ENCODE data around the gene PCNX3.

Gene PCNX3

GRCh38 chr11:65613091-65613928, 2.3 kb upstream of the PCNX3 start:
- Histone ChIP-seq H3K4me1 (ENCODE audit: control insufficient read depth, low read depth, low read length) (peaks cover 11% of the 10 kb centered on the region), H2BK120ac (ENCODE audit: low read depth, low read length) (peak overlapping the region; percentile 33), H3K27me3 (ENCODE audit: insufficient read depth, low read length, poor library complexity) (no peaks in the 10 kb centered on the region), H2BK15ac (replicated peaks; ENCODE audit: low read depth) (no peak overlapping the region), H3K9ac (ENCODE audit: low read length) (peak overlapping the region; percentile 97), H3K79me2 (ENCODE audit: control insufficient read depth, insufficient read depth, low read length) (peaks cover 21% of the 10 kb centered on the region), H3K4me2 (ENCODE audit: low read length) (peak overlapping the region; percentile 48), H2BK5ac (ENCODE audit: low read length) (no peak overlapping the region), H3K36me3 (ENCODE audit: control insufficient read depth, insufficient read depth, low read length) (no peaks in the 10 kb centered on the region), H3K18ac (ENCODE audit: low read length) (peak overlapping the region; percentile 77), H3K23ac (ENCODE audit: low read length) (no peak overlapping the region), H4K8ac (ENCODE audit: low read depth, low read length) (no peak overlapping the region), H3K4me3 (ENCODE audit: low read length) (peak overlapping the region; percentile 69), H3K56ac (ENCODE audit: low read length) (peak overlapping the region; percentile 80), H4K5ac (ENCODE audit: low read length) (no peak overlapping the region), H3K79me1 (ENCODE audit: low read length) (peaks cover 31% of the 10 kb centered on the region), H3K4ac (ENCODE audit: low read depth, low read length) (peak overlapping the region; percentile 89), H2AK5ac (ENCODE audit: low read length) (no peak overlapping the region), H3K27ac (ENCODE audit: low read depth, low read length) (peak overlapping the region; percentile 58)
- no peak for DNase-seq
- no CpG with 5 or more reads among the region's 43 CpGs for WGBS (ENCODE audit: extremely low coverage, insufficient coverage, low lambda C conversion rate)

- H3K18ac ChIP-seq (ENCODE audit: low read length): peak overlapping the region; percentile 44
- H2BK120ac ChIP-seq (ENCODE audit: low read depth, low read length): no peak overlapping the region
- peak overlapping the region; percentile 80 for H3K27ac ChIP-seq (ENCODE audit: low read depth, low read length)
- H3K79me2 ChIP-seq (ENCODE audit: control insufficient read depth, insufficient read depth, low read length): peaks cover 21% of the 10 kb centered on the region
- H3K9ac ChIP-seq (ENCODE audit: low read length): peak overlapping the region; percentile 90
- peaks cover 11% of the 10 kb centered on the region for H3K4me1 ChIP-seq (ENCODE audit: control insufficient read depth, low read depth, low read length)
- peaks cover 5% of the 10 kb centered on the region for H3K36me3 ChIP-seq (ENCODE audit: control insufficient read depth, insufficient read depth, low read length)
- peak overlapping the region; percentile 82 for H3K4me3 ChIP-seq (ENCODE audit: low read length)
- no peak overlapping the region for H3K23ac ChIP-seq (ENCODE audit: low read length)
- no peak overlapping the region for H2BK15ac ChIP-seq (replicated peaks; ENCODE audit: low read depth)
- H4K8ac ChIP-seq (ENCODE audit: low read depth, low read length): no peak overlapping the region
- no CpG with 5 or more reads among the region's 50 CpGs for WGBS (ENCODE audit: extremely low coverage, insufficient coverage, low lambda C conversion rate)
- no peak overlapping the region for H2AK5ac ChIP-seq (ENCODE audit: low read length)
- H3K56ac ChIP-seq (ENCODE audit: low read length): peak overlapping the region; percentile 96
- no peaks in the 10 kb centered on the region for H3K27me3 ChIP-seq (ENCODE audit: insufficient read depth, low read length, poor library complexity)
- peak; percentile 39 for DNase-seq
- H3K4me2 ChIP-seq (ENCODE audit: low read length): peak overlapping the region; percentile 95
- H3K79me1 ChIP-seq (ENCODE audit: low read length): peaks cover 26% of the 10 kb centered on the region
- H2BK5ac ChIP-seq (ENCODE audit: low read length): no peak overlapping the region
- H4K5ac ChIP-seq (ENCODE audit: low read length): no peak overlapping the region
- H3K4ac ChIP-seq (ENCODE audit: low read depth, low read length): peak overlapping the region; percentile 48
Measured at GRCh38 chr11:65615950-65616574, 486 bp downstream of the PCNX3 start.

- Histone ChIP-seq H3K27ac (ENCODE audit: low read depth, low read length) (no peak overlapping the region), H4K8ac (ENCODE audit: low read depth, low read length) (no peak overlapping the region), H3K4me2 (ENCODE audit: low read length) (peak overlapping the region; percentile 95), H3K23ac (ENCODE audit: low read length) (no peak overlapping the region), H3K79me2 (ENCODE audit: control insufficient read depth, insufficient read depth, low read length) (peaks cover 21% of the 10 kb centered on the region), H2BK120ac (ENCODE audit: low read depth, low read length) (no peak overlapping the region), H3K18ac (ENCODE audit: low read length) (no peak overlapping the region), H3K79me1 (ENCODE audit: low read length) (peaks cover 26% of the 10 kb centered on the region), H4K5ac (ENCODE audit: low read length) (no peak overlapping the region), H2AK5ac (ENCODE audit: low read length) (no peak overlapping the region), H3K27me3 (ENCODE audit: insufficient read depth, low read length, poor library complexity) (no peaks in the 10 kb centered on the region), H3K36me3 (ENCODE audit: control insufficient read depth, insufficient read depth, low read length) (peaks cover 5% of the 10 kb centered on the region), H2BK15ac (replicated peaks; ENCODE audit: low read depth) (no peak overlapping the region), H3K56ac (ENCODE audit: low read length) (peak overlapping the region; percentile 96), H3K9ac (ENCODE audit: low read length) (peak overlapping the region; percentile 90), H3K4me3 (ENCODE audit: low read length) (peak overlapping the region; percentile 82), H3K4ac (ENCODE audit: low read depth, low read length) (no peak overlapping the region), H3K4me1 (ENCODE audit: control insufficient read depth, low read depth, low read length) (peaks cover 11% of the 10 kb centered on the region), H2BK5ac (ENCODE audit: low read length) (no peak overlapping the region)
- DNase-seq: no peak
- no CpG with 5 or more reads among the region's 10 CpGs for WGBS (ENCODE audit: extremely low coverage, insufficient coverage, low lambda C conversion rate)
Measured at GRCh38 chr11:65616575-65617001, 1.0 kb downstream of the PCNX3 start.

GRCh38 chr11:65617136-65617850, 1.7 kb downstream of the PCNX3 start:
- Histone ChIP-seq H3K27me3 (ENCODE audit: insufficient read depth, low read length, poor library complexity) (no peaks in the 10 kb centered on the region), H3K23ac (ENCODE audit: low read length) (no peak overlapping the region), H2BK15ac (replicated peaks; ENCODE audit: low read depth) (no peak overlapping the region), H3K79me1 (ENCODE audit: low read length) (peaks cover 24% of the 10 kb centered on the region), H3K27ac (ENCODE audit: low read depth, low read length) (no peak overlapping the region), H2AK5ac (ENCODE audit: low read length) (no peak overlapping the region), H3K36me3 (ENCODE audit: control insufficient read depth, insufficient read depth, low read length) (peaks cover 5% of the 10 kb centered on the region), H3K18ac (ENCODE audit: low read length) (no peak overlapping the region), H3K4me1 (ENCODE audit: control insufficient read depth, low read depth, low read length) (peaks cover 9% of the 10 kb centered on the region), H2BK5ac (ENCODE audit: low read length) (no peak overlapping the region), H3K79me2 (ENCODE audit: control insufficient read depth, insufficient read depth, low read length) (peaks cover 21% of the 10 kb centered on the region), H3K4me2 (ENCODE audit: low read length) (no peak overlapping the region), H3K4me3 (ENCODE audit: low read length) (no peak overlapping the region), H3K9ac (ENCODE audit: low read length) (peak overlapping the region; percentile 90), H3K4ac (ENCODE audit: low read depth, low read length) (no peak overlapping the region), H4K8ac (ENCODE audit: low read depth, low read length) (no peak overlapping the region), H2BK120ac (ENCODE audit: low read depth, low read length) (no peak overlapping the region), H4K5ac (ENCODE audit: low read length) (no peak overlapping the region), H3K56ac (ENCODE audit: low read length) (no peak overlapping the region)
- no peak for DNase-seq
- no CpG with 5 or more reads among the region's 17 CpGs for WGBS (ENCODE audit: extremely low coverage, insufficient coverage, low lambda C conversion rate)

- no peak overlapping the region for H4K8ac ChIP-seq (ENCODE audit: low read depth, low read length)
- peaks cover 18% of the 10 kb centered on the region for H3K79me1 ChIP-seq (ENCODE audit: low read length)
- H3K4me3 ChIP-seq (ENCODE audit: low read length): no peak overlapping the region
- no peak overlapping the region for H2BK15ac ChIP-seq (replicated peaks; ENCODE audit: low read depth)
- H3K4me2 ChIP-seq (ENCODE audit: low read length): no peak overlapping the region
- no peak overlapping the region for H3K27ac ChIP-seq (ENCODE audit: low read depth, low read length)
- H3K4ac ChIP-seq (ENCODE audit: low read depth, low read length): no peak overlapping the region
- no peak overlapping the region for H3K9ac ChIP-seq (ENCODE audit: low read length)
- H3K36me3 ChIP-seq (ENCODE audit: control insufficient read depth, insufficient read depth, low read length): peaks cover 8% of the 10 kb centered on the region
- no peak overlapping the region for H3K56ac ChIP-seq (ENCODE audit: low read length)
- WGBS (ENCODE audit: extremely low coverage, insufficient coverage, low lambda C conversion rate): no CpG with 5 or more reads among the region's 33 CpGs
- no peak overlapping the region for H2BK120ac ChIP-seq (ENCODE audit: low read depth, low read length)
- H2BK5ac ChIP-seq (ENCODE audit: low read length): no peak overlapping the region
- H2AK5ac ChIP-seq (ENCODE audit: low read length): no peak overlapping the region
- peaks cover 5% of the 10 kb centered on the region for H3K4me1 ChIP-seq (ENCODE audit: control insufficient read depth, low read depth, low read length)
- H3K79me2 ChIP-seq (ENCODE audit: control insufficient read depth, insufficient read depth, low read length): peaks cover 18% of the 10 kb centered on the region
- no peak overlapping the region for H3K18ac ChIP-seq (ENCODE audit: low read length)
- no peaks in the 10 kb centered on the region for H3K27me3 ChIP-seq (ENCODE audit: insufficient read depth, low read length, poor library complexity)
- H3K23ac ChIP-seq (ENCODE audit: low read length): no peak overlapping the region
- no peak for DNase-seq
- H4K5ac ChIP-seq (ENCODE audit: low read length): no peak overlapping the region
Measured at GRCh38 chr11:65617990-65618751, 2.6 kb downstream of the PCNX3 start.
